ENCODE measurements around the gene LDHD.

The LDHD gene

DNA sequence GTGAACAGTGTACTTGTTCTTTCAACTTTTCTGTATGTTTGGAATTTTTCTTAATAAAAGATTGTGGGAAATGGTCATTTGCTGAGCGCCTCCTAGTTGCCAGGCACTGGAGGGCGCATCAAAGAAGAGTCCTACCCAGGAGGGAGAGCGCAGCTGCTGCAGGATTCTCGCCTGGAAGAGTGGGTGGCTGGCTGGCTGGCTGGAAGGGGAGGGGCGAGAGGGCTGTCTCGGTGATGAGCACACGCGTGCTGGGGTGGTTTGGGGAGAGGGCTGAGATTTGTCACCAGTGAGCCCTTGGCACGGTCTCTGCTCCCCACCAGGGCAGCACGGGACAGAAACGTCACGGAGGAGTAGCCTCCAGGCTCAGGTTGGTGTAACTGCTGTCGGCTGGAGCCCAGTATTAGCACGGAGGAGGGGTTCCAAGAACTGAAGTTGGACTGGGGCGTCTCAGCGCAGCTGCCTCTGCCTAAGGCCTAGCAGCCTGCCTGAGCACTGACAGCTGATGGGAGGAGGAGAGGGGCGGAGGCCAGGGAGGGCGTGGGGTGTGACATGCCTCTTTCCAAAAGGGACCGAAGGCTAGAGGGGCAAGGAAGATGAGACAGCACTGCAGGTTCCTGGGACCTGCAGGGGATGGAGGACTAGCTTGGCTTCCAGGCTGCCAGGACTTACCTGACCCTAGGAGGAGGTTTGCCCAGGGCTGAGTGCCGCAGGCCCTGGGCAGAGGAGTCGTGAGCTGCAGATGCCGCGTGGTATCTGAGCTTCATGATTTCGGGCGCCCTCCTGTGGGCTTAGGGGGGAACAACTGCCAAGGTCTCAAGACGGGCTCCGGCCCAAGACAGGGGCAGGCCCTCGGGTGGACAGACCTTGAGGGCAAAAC lies 5.7 kb downstream of the LDHD start:
- H3K4me3 ChIP-seq (IDR thresholded peaks at IDR 0.05; ENCODE audit: insufficient read depth, low read depth, low read length) = no peak overlapping the region
- no peaks in the 10 kb centered on the region for H3K36me3 ChIP-seq (ENCODE audit: insufficient read depth)
- no peaks in the 10 kb centered on the region for H3K4me1 ChIP-seq (ENCODE audit: low read depth, poor library complexity, severe bottlenecking)
- TF ChIP-seq, protein P1, sequence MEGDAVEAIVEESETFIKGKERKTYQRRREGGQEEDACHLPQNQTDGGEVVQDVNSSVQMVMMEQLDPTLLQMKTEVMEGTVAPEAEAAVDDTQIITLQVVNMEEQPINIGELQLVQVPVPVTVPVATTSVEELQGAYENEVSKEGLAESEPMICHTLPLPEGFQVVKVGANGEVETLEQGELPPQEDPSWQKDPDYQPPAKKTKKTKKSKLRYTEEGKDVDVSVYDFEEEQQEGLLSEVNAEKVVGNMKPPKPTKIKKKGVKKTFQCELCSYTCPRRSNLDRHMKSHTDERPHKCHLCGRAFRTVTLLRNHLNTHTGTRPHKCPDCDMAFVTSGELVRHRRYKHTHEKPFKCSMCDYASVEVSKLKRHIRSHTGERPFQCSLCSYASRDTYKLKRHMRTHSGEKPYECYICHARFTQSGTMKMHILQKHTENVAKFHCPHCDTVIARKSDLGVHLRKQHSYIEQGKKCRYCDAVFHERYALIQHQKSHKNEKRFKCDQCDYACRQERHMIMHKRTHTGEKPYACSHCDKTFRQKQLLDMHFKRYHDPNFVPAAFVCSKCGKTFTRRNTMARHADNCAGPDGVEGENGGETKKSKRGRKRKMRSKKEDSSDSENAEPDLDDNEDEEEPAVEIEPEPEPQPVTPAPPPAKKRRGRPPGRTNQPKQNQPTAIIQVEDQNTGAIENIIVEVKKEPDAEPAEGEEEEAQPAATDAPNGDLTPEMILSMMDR (conservative IDR thresholded peaks at IDR 0.05; ENCODE audit: low read depth, low read length) = peak; percentile 85
- no peak overlapping the region for H3K9ac ChIP-seq
- no peaks in the 10 kb centered on the region for H3K79me2 ChIP-seq (ENCODE audit: insufficient read depth, low read depth)
- H3K27ac ChIP-seq = no peak overlapping the region
- no peak overlapping the region; the same call in 1 of the 2 replicates for H3K4me2 ChIP-seq
- H4K20me1 ChIP-seq (ENCODE audit: insufficient read depth) = no peaks in the 10 kb centered on the region
- no peaks in the 10 kb centered on the region for H3K27me3 ChIP-seq (ENCODE audit: insufficient read depth, low read depth)
- peak overlapping the region; percentile 2; the same call in 1 of the 2 replicates for H2AFZ ChIP-seq (ENCODE audit: low read depth)

DNA sequence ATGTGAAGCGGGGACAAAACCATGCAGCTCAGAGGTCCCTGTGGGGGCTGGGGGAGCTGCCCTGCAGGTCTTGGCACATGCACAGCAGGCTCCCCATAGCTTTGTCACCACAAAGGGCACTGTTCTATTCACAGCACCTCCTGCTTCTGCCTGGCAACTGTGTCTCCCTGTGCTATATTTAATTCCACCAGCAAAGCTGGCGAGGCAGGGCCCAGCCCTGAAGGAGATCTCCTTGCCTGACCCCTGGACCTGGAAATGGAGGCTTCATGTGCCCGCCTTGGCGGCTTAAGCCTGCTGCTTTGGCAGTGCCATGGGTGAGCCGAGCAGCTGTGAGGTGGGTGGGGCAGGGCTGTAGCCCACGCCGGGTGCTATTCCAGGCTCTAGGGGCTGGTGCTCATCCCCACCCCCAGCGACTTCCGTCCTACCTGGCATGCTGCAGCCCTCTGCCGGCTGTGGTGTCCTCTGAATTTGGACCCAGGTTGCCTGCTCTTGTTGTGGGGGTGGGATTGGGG lies 6.8 kb downstream of the LDHD start:
- no peak overlapping the region for H3K4me3 ChIP-seq (IDR thresholded peaks at IDR 0.05; ENCODE audit: insufficient read depth, low read depth, low read length)
- H2AFZ ChIP-seq (ENCODE audit: low read depth) = no peak overlapping the region

DNA sequence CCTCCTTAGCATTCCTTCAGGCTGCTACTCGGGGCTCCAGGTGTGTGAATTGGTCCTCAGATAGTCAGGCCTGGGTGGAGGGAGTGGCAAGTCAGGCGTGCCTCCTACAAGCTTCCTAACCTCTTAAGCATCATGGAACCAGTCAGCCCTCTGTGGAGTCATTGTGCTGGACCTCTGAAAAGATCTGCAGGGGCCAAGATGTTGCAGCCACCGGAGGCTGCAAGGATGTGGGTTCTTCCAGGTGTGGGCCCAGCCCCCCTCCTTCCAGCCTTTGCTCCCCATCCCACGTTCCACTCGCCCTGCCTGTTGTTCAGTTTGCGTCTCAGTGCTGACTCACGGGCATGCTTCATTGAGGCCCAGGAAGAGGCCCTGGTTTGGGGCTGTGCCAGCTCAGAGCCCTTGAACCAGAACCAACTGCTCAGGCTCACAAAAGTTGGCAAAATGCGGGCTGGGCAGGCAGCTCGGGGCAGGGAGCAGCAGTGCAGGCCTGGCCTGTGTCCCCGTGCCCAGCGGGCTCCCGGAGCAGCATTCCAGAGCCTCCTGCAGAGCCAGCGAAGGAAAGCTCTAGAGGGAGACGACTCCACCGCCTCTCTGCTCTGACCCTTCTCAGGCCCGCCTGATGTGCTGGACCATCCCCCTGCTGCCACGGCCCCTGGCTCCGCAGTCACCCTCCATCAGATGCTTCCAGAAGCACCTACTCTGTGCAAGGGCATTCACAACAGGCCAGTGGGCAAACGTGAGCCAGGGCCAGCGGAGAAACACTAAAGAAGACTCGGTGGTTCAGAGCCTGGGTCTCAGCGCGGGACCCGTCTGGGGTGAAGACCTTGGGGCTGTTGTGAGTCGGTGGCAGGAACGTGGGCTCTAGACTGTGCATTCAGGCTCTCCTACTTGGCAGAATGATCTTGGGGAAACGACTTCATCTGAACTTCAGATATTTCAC lies 7.5 kb downstream of the LDHD start:
- TF ChIP-seq, protein P1 (conservative IDR thresholded peaks at IDR 0.05; ENCODE audit: low read depth, low read length) = no peak
- H3K79me2 ChIP-seq (ENCODE audit: insufficient read depth, low read depth) = no peaks in the 10 kb centered on the region
- no peaks in the 10 kb centered on the region for H4K20me1 ChIP-seq (ENCODE audit: insufficient read depth)
- H3K36me3 ChIP-seq (ENCODE audit: insufficient read depth) = no peaks in the 10 kb centered on the region
- H3K4me2 ChIP-seq = no peak overlapping the region
- H3K27ac ChIP-seq = no peak overlapping the region
- no peaks in the 10 kb centered on the region for H3K27me3 ChIP-seq (ENCODE audit: insufficient read depth, low read depth)
- H3K9ac ChIP-seq = no peak overlapping the region
- H3K4me1 ChIP-seq (ENCODE audit: low read depth, poor library complexity, severe bottlenecking) = no peaks in the 10 kb centered on the region
- no peak overlapping the region for H3K4me3 ChIP-seq (IDR thresholded peaks at IDR 0.05; ENCODE audit: insufficient read depth, low read depth, low read length)
- H2AFZ ChIP-seq (ENCODE audit: low read depth) = no peak overlapping the region

More for the DNA sequence above, 6.8 kb downstream of the LDHD start:
- Histone ChIP-seq H3K4me1 (ENCODE audit: low read depth, poor library complexity, severe bottlenecking) (no peaks in the 10 kb centered on the region), H3K4me2 (no peak overlapping the region), H3K36me3 (ENCODE audit: insufficient read depth) (no peaks in the 10 kb centered on the region), H3K27me3 (ENCODE audit: insufficient read depth, low read depth) (no peaks in the 10 kb centered on the region), H3K79me2 (ENCODE audit: insufficient read depth, low read depth) (no peaks in the 10 kb centered on the region), H3K27ac (no peak overlapping the region), H4K20me1 (ENCODE audit: insufficient read depth) (no peaks in the 10 kb centered on the region), H3K9ac (no peak overlapping the region)
- TF ChIP-seq, protein P1 (conservative IDR thresholded peaks at IDR 0.05; ENCODE audit: low read depth, low read length) = no peak

DNA sequence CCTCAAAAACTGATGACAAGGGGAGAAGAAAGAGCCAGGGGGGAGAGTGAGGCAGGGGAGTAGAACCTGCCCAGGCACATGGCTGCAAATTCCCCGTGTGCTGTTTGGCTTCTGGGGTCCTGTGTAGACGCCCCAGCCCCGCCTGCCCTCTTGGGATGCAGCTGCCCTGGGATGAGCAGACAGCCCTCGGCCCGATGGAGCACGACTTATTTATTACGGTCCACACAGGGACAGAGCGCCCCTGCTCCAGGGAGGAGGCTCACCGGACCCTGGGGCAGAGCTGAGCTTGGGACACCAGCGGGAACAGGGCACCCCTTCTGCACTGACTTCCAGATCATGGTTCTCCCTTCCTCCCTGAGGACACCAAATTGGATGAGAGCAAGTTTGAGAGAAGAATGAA lies 9.1 kb downstream of the LDHD start:
- H2AFZ ChIP-seq (ENCODE audit: low read depth) = no peak overlapping the region
- H3K4me3 ChIP-seq (IDR thresholded peaks at IDR 0.05; ENCODE audit: insufficient read depth, low read depth, low read length) = no peak overlapping the region
- no peaks in the 10 kb centered on the region for H3K79me2 ChIP-seq (ENCODE audit: insufficient read depth, low read depth)
- H4K20me1 ChIP-seq (ENCODE audit: insufficient read depth) = no peaks in the 10 kb centered on the region
- H3K27me3 ChIP-seq (ENCODE audit: insufficient read depth, low read depth) = no peaks in the 10 kb centered on the region
- no peak overlapping the region for H3K9ac ChIP-seq
- no peaks in the 10 kb centered on the region for H3K4me1 ChIP-seq (ENCODE audit: low read depth, poor library complexity, severe bottlenecking)
- no peak overlapping the region for H3K4me2 ChIP-seq
- no peak overlapping the region for H3K27ac ChIP-seq
- TF ChIP-seq, protein P1 (conservative IDR thresholded peaks at IDR 0.05; ENCODE audit: low read depth, low read length) = no peak
- no peaks in the 10 kb centered on the region for H3K36me3 ChIP-seq (ENCODE audit: insufficient read depth)
